DOHH2 (cell line): ENCODE data around the gene LCOR.

ENCODE experiments used
- H3F3A ChIP-seq: fragments of 200-600 bp; sonication (generic), shearing (Covaris generic); 2 replicates; pipeline ENCODE4 v1.6.0; 2016; ENCODE audit warnings: antibody characterized with exemption, mild to moderate bottlenecking; ENCODE audit not compliant: control insufficient read depth, insufficient read depth
- H3K27ac ChIP-seq: fragments of 200-600 bp; sonication (generic); 2 replicates; pipeline ENCODE4 v1.5.1; 2014; ENCODE audit warnings: low read depth, mild to moderate bottlenecking, low read length, moderate library complexity
- H3K27me3 ChIP-seq: fragments of 200-600 bp; sonication (generic); 2 replicates; pipeline ENCODE4 v1.6.1; 2014; ENCODE audit warnings: mild to moderate bottlenecking, low read length, mixed read lengths; ENCODE audit not compliant: control insufficient read depth
- H3K36me3 ChIP-seq: fragments of 200-600 bp; sonication (generic); 2 replicates; pipeline ENCODE4 v1.6.1; 2014; ENCODE audit warnings: mild to moderate bottlenecking, low read length, moderate library complexity, mixed read lengths; ENCODE audit not compliant: control insufficient read depth
- H3K4me1 ChIP-seq: fragments of 200-600 bp; sonication (generic); 2 replicates; pipeline ENCODE4 v1.6.1; 2014; ENCODE audit warnings: mild to moderate bottlenecking, low read length, mixed read lengths; ENCODE audit not compliant: control insufficient read depth
- H3K4me2 ChIP-seq: fragments of 200-600 bp; sonication (generic); 2 replicates; pipeline ENCODE4 v1.6.0; 2014; ENCODE audit warnings: mild to moderate bottlenecking, low read length, moderate library complexity
- H3K4me3 ChIP-seq: fragments of 200-600 bp; sonication (generic); 2 replicates; pipeline ENCODE4 v1.5.1; 2014; ENCODE audit warnings: mild to moderate bottlenecking, low read length, mixed read lengths
- H3K79me2 ChIP-seq: fragments of 200-600 bp; sonication (generic); 2 replicates; pipeline ENCODE4 v1.6.1; 2014; ENCODE audit warnings: mild to moderate bottlenecking, low read length, mixed read lengths; ENCODE audit not compliant: control insufficient read depth
- H3K9me2 ChIP-seq: fragments of 200-600 bp; sonication (generic); replicated peaks from 2 replicates; pipeline ENCODE4 v1.6.1; 2014; ENCODE audit warnings: mild to moderate bottlenecking, low read length, mixed read lengths; ENCODE audit not compliant: control insufficient read depth
- H3K9me3 ChIP-seq: fragments of 200-600 bp; sonication (generic); 2 replicates; pipeline ENCODE4 v1.6.1; 2014; ENCODE audit warnings: antibody characterized with exemption, low read length, mixed read lengths; ENCODE audit not compliant: control insufficient read depth, insufficient read depth
- H4K20me1 ChIP-seq: fragments of 200-600 bp; sonication (generic); 2 replicates; pipeline ENCODE4 v1.6.0; 2014; ENCODE audit warnings: low read depth, mild to moderate bottlenecking, antibody characterized with exemption, low read length, moderate library complexity; ENCODE audit not compliant: control insufficient read depth, insufficient read depth
- EZH2phosphoT487 ChIP-seq: fragments of 200-600 bp; sonication (generic); IDR thresholded peaks from 2 replicates; pipeline ENCODE4 v1.6.1; 2017; ENCODE audit warnings: borderline replicate concordance, mild to moderate bottlenecking, antibody characterized with exemption, low read length, moderate library complexity, mixed read lengths
- TF ChIP-seq, protein P1 (sequence below): fragments of 200-600 bp; sonication (generic); IDR thresholded peaks from one replicate; pipeline ENCODE4 v1.5.1; 2014; ENCODE audit warnings: antibody characterized with exemption, mild to moderate bottlenecking, low read depth, low read length; ENCODE audit not compliant: poor library complexity, severe bottlenecking

The LCOR gene

DNA sequence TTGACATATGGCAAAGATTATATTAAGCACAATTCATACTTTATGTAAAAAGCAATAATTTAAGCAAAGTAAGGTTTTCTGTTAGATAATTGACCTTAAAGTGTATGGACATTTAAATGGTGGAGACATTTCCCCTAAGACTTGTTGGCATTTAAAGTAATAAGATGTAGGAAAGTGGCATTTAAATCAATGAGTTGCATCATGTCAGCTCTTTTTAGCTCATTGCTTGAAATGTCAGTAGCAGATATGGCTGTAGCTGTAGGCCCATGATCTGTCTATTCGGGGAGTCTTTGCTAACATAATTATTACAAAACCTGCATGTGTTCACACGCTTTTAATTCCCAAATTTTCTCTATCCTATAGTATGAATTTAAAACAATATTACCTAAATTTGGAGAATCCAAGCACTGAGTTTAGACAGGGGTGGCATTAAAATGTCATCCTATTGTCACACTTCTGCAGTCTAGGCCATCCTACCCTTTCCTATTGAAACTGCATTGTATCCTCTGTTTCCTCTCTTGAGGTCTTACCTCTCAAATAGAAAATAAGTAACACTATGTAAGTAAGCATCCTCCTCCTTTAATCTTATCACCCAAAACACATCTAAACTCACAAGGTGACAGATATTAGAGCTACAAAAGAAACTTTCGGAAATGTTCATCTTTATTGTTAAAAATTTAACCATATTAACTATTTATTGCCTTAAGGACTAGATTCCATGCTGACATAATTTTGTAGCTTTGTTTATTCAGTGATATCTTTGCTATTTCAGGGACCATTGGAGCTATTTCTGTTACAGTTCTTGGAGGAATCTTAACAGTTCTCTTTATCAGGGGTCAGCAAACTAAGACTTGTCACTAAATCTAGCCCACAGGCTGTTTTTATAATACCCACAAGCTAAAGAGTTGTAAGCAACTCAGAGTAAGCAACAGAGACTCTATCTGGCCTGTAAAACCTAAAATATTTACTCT lies 91.2 kb downstream of the LCOR start:
- H3K4me2 ChIP-seq: no peak overlapping the region
- no peaks in the 10 kb centered on the region for H3K9me2 ChIP-seq
- H3F3A ChIP-seq: peaks cover 4% of the 10 kb centered on the region; the same call in 1 of the 2 replicates
- TF ChIP-seq EZH2phosphoT487: no peak
- TF ChIP-seq, protein P1, sequence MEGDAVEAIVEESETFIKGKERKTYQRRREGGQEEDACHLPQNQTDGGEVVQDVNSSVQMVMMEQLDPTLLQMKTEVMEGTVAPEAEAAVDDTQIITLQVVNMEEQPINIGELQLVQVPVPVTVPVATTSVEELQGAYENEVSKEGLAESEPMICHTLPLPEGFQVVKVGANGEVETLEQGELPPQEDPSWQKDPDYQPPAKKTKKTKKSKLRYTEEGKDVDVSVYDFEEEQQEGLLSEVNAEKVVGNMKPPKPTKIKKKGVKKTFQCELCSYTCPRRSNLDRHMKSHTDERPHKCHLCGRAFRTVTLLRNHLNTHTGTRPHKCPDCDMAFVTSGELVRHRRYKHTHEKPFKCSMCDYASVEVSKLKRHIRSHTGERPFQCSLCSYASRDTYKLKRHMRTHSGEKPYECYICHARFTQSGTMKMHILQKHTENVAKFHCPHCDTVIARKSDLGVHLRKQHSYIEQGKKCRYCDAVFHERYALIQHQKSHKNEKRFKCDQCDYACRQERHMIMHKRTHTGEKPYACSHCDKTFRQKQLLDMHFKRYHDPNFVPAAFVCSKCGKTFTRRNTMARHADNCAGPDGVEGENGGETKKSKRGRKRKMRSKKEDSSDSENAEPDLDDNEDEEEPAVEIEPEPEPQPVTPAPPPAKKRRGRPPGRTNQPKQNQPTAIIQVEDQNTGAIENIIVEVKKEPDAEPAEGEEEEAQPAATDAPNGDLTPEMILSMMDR: no peak
- H3K9me3 ChIP-seq: no peaks in the 10 kb centered on the region
- H4K20me1 ChIP-seq: no peaks in the 10 kb centered on the region
- no peaks in the 10 kb centered on the region for H3K27me3 ChIP-seq
- no peak overlapping the region for H3K27ac ChIP-seq
- H3K4me1 ChIP-seq: peaks cover 23% of the 10 kb centered on the region
- H3K4me3 ChIP-seq: no peak overlapping the region
- H3K36me3 ChIP-seq: peaks cover 30% of the 10 kb centered on the region
- peaks cover 62% of the 10 kb centered on the region for H3K79me2 ChIP-seq

DNA sequence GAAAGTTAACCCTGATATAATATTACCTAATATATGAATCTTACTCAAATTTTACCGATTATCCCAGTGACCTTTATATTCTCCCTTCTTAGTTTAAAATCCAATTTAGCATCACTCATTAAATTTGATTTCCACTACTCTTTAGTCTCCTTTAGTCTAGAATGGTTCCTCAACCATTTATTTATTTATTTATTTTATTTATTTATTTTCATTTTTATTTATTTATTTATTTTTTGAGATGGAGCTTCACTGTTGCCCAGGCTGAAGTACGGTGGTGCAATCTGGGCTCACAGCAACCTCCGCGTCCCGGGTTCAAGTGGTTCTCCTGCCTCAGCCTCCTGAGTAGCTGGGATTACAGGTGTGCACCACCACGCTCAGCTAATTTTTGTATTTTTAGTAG lies 92.8 kb downstream of the LCOR start:
- no peaks in the 10 kb centered on the region for H3K9me2 ChIP-seq
- H3K4me2 ChIP-seq: no peak overlapping the region
- no peak overlapping the region for H3K27ac ChIP-seq
- peaks cover 8% of the 10 kb centered on the region for H3K4me1 ChIP-seq
- no peaks in the 10 kb centered on the region for H3K27me3 ChIP-seq
- peaks cover 68% of the 10 kb centered on the region for H3K79me2 ChIP-seq
- no peaks in the 10 kb centered on the region for H3F3A ChIP-seq
- H3K9me3 ChIP-seq: no peaks in the 10 kb centered on the region
- peaks cover 26% of the 10 kb centered on the region for H3K36me3 ChIP-seq
- no peak overlapping the region for H3K4me3 ChIP-seq
- no peak for TF ChIP-seq EZH2phosphoT487
- TF ChIP-seq, protein P1: no peak
- H4K20me1 ChIP-seq: no peaks in the 10 kb centered on the region

DNA sequence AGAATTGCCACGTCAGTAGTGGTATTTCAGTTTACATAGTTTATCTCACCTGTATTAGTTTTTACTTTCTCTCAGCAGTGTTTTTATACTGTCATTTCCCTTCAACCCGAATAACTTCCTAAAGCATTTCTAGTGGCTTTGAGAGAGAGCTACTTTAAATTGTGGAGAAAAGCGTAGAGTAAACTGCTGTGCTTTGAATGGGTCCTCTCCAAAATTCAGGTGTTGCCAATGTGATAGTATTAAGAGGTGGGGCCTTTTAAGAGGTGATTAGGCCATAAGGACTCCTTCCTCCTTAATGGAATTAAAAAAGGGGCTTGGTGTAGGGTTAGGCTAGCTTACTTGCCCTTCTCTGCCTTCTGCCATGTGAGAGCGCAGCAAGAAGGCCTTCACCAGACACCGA lies 98.4 kb downstream of the LCOR start:
- Histone ChIP-seq H3K36me3 (peaks cover 8% of the 10 kb centered on the region), H3F3A (no peaks in the 10 kb centered on the region), H3K4me3 (no peak overlapping the region), H3K79me2 (peaks cover 52% of the 10 kb centered on the region), H3K9me2 (no peaks in the 10 kb centered on the region), H4K20me1 (no peaks in the 10 kb centered on the region), H3K27me3 (no peaks in the 10 kb centered on the region), H3K4me1 (0 out of 2 replicates have a peak, but pooled peaks cover 2% of the 10 kb centered on the region), H3K4me2 (no peak overlapping the region), H3K9me3 (no peaks in the 10 kb centered on the region), H3K27ac (no peak overlapping the region)
- TF ChIP-seq EZH2phosphoT487: no peak
- TF ChIP-seq, protein P1: no peak
